SK-N-SH (cell line): Measurements from ENCODE around the gene RREB1. TPM values are rescaled to one million over a fixed set of nuclear protein-coding genes. Genes with fewer than 3 reads are reported as not detected.

Experiments
- CTCF ChIA-PET: fragments of 300-600, 350-600 bp; formaldehyde crosslinking; extraction: SDS; loops from one replicate; lab custom pipeline; 2021; lab: Yijun Ruan, JAX
- POLR2A ChIA-PET: fragments of 350-600 bp; sonication (Branson Sonifier 250); formaldehyde crosslinking; extraction: SDS; loops from one replicate; lab custom pipeline; 2020; ENCODE audit warnings: antibody characterized with exemption, inconsistent platforms; lab: Yijun Ruan, JAX
- DNase-seq: peaks from one replicate; pipeline ENCODE4 v3.0.0; 2012
- H2AFZ ChIP-seq: fragments of 200-600 bp; sonication (generic); 2 replicates; pipeline ENCODE4 v1.8.1; 2016; ENCODE audit warnings: antibody characterized with exemption, mild to moderate bottlenecking, low read depth
- H3F3A ChIP-seq: fragments of 200-600 bp; sonication (generic); replicated peaks from 2 replicates; pipeline ENCODE3; 2016; ENCODE audit warnings: antibody characterized with exemption, mild to moderate bottlenecking; ENCODE audit not compliant: insufficient read depth
- H3K27ac ChIP-seq, 2 experiments: fragments of 200-500 bp in 1 of 2; fragments of 200-600 bp in 1 of 2; sonication (Bioruptor generic) in 1 of 2; sonication (generic), shearing (Covaris generic) in 1 of 2; 2 replicates each; pipeline versions ENCODE4 v1.5.1 to v1.6.1; 2014 to 2016; ENCODE audit warnings: low read depth in 2 of 2, inconsistent platforms in 1 of 2, low read length in 1 of 2, mild to moderate bottlenecking in 1 of 2, mixed read lengths in 1 of 2
- H3K27me3 ChIP-seq: fragments of 200-600 bp; sonication (generic), shearing (Covaris generic); 2 replicates; pipeline ENCODE4 v1.6.1; 2016; ENCODE audit warnings: mixed run types; ENCODE audit not compliant: insufficient read depth
- H3K36me3 ChIP-seq, 2 experiments: fragments of 200-500 bp in 1 of 2; fragments of 200-600 bp in 1 of 2; sonication (Bioruptor generic) in 1 of 2; sonication (generic) in 1 of 2; replicated peaks in 1 of 2; 2 replicates each; pipeline versions ENCODE3 to v1.5.1; 2014 to 2016; ENCODE audit warnings: low read length in 1 of 2, mild to moderate bottlenecking in 1 of 2; ENCODE audit not compliant: insufficient read depth in 2 of 2, control insufficient read depth in 1 of 2
- H3K4me1 ChIP-seq, 2 experiments: fragments of 200-500 bp in 1 of 2; fragments of 200-600 bp in 1 of 2; sonication (Bioruptor generic) in 1 of 2; sonication (generic), shearing (Covaris generic) in 1 of 2; 2 replicates each; pipeline versions ENCODE4 v1.5.1 to v1.6.1; 2014 to 2016; ENCODE audit warnings: low read depth in 1 of 2, low read length in 1 of 2, mixed run types in 1 of 2; ENCODE audit not compliant: insufficient read depth in 2 of 2, control insufficient read depth in 1 of 2
- H3K4me2 ChIP-seq: fragments of 200-600 bp; sonication (generic), shearing (Covaris generic); 2 replicates; pipeline ENCODE4 v1.6.1; 2017; ENCODE audit warnings: mixed run types
- H3K4me3 ChIP-seq, 2 experiments: fragments of 200-500 bp in 1 of 2; fragments of 200-600 bp in 1 of 2; sonication (Bioruptor generic) in 1 of 2; sonication (generic), shearing (Covaris generic) in 1 of 2; 2 replicates each; pipeline versions ENCODE4 v1.5.1 to v1.8.1; 2014 to 2016; ENCODE audit warnings: low read depth in 2 of 2, inconsistent platforms in 1 of 2, low read length in 1 of 2, mild to moderate bottlenecking in 1 of 2, mixed read lengths in 1 of 2, moderate library complexity in 1 of 2
- H3K79me2 ChIP-seq: fragments of 200-600 bp; sonication (generic); 2 replicates; pipeline ENCODE4 v1.8.1; 2017; ENCODE audit warnings: mild to moderate bottlenecking; ENCODE audit not compliant: insufficient read depth
- H3K9ac ChIP-seq: fragments of 200-600 bp; sonication (generic); 2 replicates; pipeline ENCODE4 v1.6.1; 2017; ENCODE audit warnings: mixed run types
- H3K9me2 ChIP-seq: fragments of 200-600 bp; sonication (generic); 2 replicates; pipeline ENCODE4 v1.6.1; 2017; ENCODE audit warnings: mixed run types
- H3K9me3 ChIP-seq: fragments of 200-600 bp; sonication (generic); 2 replicates; pipeline ENCODE4 v1.6.1; 2017; ENCODE audit warnings: mixed run types, mild to moderate bottlenecking, moderate library complexity
- H4K20me1 ChIP-seq: fragments of 200-600 bp; sonication (generic); 2 replicates; pipeline ENCODE4 v1.6.1; 2017; ENCODE audit warnings: mild to moderate bottlenecking, mixed run types; ENCODE audit not compliant: insufficient read depth
- CHD2 ChIP-seq: fragments of 150-350 bp; IDR thresholded peaks from 2 replicates; pipeline ENCODE4 v1.6.1; 2018; ENCODE audit warnings: low read length; ENCODE audit not compliant: partially characterized antibody
- EP300 ChIP-seq, 2 experiments: IDR thresholded peaks; 2 replicates each; pipeline versions ENCODE4 v1.4.0 to v1.6.1; 2012; ENCODE audit warnings: borderline replicate concordance in 1 of 2, low read depth in 1 of 2, low read length in 1 of 2
- EZH2phosphoT487 ChIP-seq: fragments of 200-600 bp; sonication (generic); IDR thresholded peaks from 2 replicates; pipeline ENCODE4 v1.6.1; 2017; ENCODE audit warnings: low read depth, mixed run types, mild to moderate bottlenecking, antibody characterized with exemption, moderate library complexity, borderline replicate concordance
- FOXM1 ChIP-seq: IDR thresholded peaks from 2 replicates; pipeline ENCODE4 v1.4.0; 2012; ENCODE audit warnings: low read depth, mild to moderate bottlenecking
- GABPA ChIP-seq: IDR thresholded peaks from 2 replicates; pipeline ENCODE4 v1.4.0; 2012; ENCODE audit warnings: low read depth, mild to moderate bottlenecking
- MEF2A ChIP-seq: IDR thresholded peaks from 2 replicates; pipeline ENCODE4 v1.4.0; 2012; ENCODE audit warnings: low read depth, borderline replicate concordance
- NFIC ChIP-seq: IDR thresholded peaks from 2 replicates; pipeline ENCODE4 v1.4.0; 2012; ENCODE audit warnings: borderline replicate concordance
- NRF1 ChIP-seq: IDR thresholded peaks from 2 replicates; pipeline ENCODE4 v1.6.1; 2012; ENCODE audit warnings: low read depth, mild to moderate bottlenecking, low read length
- POLR2AphosphoS5 ChIP-seq: IDR thresholded peaks from 2 replicates; pipeline ENCODE4 v1.6.1; 2012; ENCODE audit warnings: low read depth, low read length
- RAD21 ChIP-seq: IDR thresholded peaks from 2 replicates; pipeline ENCODE4 v1.6.1; 2012; ENCODE audit warnings: mild to moderate bottlenecking, low read length
- RCOR1 ChIP-seq: fragments of 150-350 bp; IDR thresholded peaks from 2 replicates; pipeline ENCODE4 v1.6.1; 2017; ENCODE audit warnings: antibody characterized with exemption, low read length
- RFX5 ChIP-seq: IDR thresholded peaks from 2 replicates; pipeline ENCODE4 v1.6.1; 2012; ENCODE audit warnings: mild to moderate bottlenecking, improper control_type of control experiment, low read length
- SIN3A ChIP-seq: IDR thresholded peaks from 2 replicates; pipeline ENCODE4 v1.6.1; 2012; ENCODE audit warnings: low read depth, mild to moderate bottlenecking, low read length, moderate library complexity, borderline replicate concordance
- TAF1 ChIP-seq: IDR thresholded peaks from 2 replicates; pipeline ENCODE4 v1.6.1; 2012; ENCODE audit warnings: low read depth, mild to moderate bottlenecking, low read length, moderate library complexity, borderline replicate concordance
- WGBS: methylation state at CpG from one replicate; pipeline ENCODE4 v1.1.6; 2017; ENCODE audit warnings: low lambda C conversion rate; 5-methylcytosine and 5-hydroxymethylcytosine counted together
- polyA plus RNA-seq, 3 experiments: library from polyadenylated mRNA; depleted of rRNA; stranded (reverse); fragments of >200 nt; gene quantifications; 2 replicates each; pipeline ENCODE4 v1.2.3, GENCODE V29; 2012
- TF ChIP-seq, protein P1 (sequence below): IDR thresholded peaks from 2 replicates; pipeline ENCODE4 v1.4.0; 2012; ENCODE audit warnings: low read depth, borderline replicate concordance
- TF ChIP-seq, protein P2 (sequence below): fragments of 150-350 bp; IDR thresholded peaks from 2 replicates; pipeline ENCODE4 v1.6.1; 2016; ENCODE audit warnings: mild to moderate bottlenecking, low read depth, low read length
- TF ChIP-seq, protein P3 (sequence below): IDR thresholded peaks from 2 replicates; pipeline ENCODE4; 2012

RREB1 gene
- polyA plus RNA-seq, 1 of the 3 experiments (the other 2 are of a cell fraction) = 2.0 TPM

DNA sequence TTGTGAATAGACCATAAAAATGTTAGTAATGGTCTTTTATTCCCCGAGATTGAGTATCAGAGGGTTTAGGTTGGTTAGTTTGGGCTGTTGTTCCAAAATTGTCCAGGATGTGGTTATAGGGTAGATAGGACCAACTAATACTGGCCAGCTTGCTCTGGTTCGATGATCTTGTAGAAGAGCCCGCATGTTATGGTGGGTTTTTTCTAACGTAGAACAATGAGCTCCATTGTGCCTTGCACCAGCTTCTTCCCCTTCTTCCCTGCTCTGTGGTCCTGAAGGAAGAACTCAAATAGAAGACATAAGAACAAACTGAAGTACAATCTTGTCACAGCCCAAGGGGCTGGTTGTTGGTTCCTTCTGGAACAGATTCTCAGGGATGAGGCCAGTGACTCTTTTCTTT is 70.5 kb downstream of the RREB1 start:
- H4K20me1 ChIP-seq = peaks cover 11% of the 10 kb centered on the region
- no peak overlapping the region for H3K27ac ChIP-seq
- no peak overlapping the region for H3K9ac ChIP-seq
- H3K36me3 ChIP-seq = peaks cover 22 to 28% of the 10 kb centered on the region in 2 experiments
- H3K4me2 ChIP-seq = no peak overlapping the region
- no peak for DNase-seq
- CTCF ChIA-PET = no interaction called here
- no peak for TF ChIP-seq POLR2AphosphoS5
- TF ChIP-seq CHD2 = no peak
- TF ChIP-seq TAF1 = no peak
- TF ChIP-seq RCOR1 = no peak
- WGBS = 75% methylated on average over 4 of the region's 4 CpGs
- no peak overlapping the region for H3K4me3 ChIP-seq
- no peak overlapping the region for H2AFZ ChIP-seq
- POLR2A ChIA-PET = no interaction called here
- H3K9me2 ChIP-seq = no peaks in the 10 kb centered on the region
- H3K79me2 ChIP-seq = peaks cover 37% of the 10 kb centered on the region
- no peaks in the 10 kb centered on the region for H3K27me3 ChIP-seq
- H3F3A ChIP-seq = peaks cover 3% of the 10 kb centered on the region
- peaks cover 0 to 6% of the 10 kb centered on the region in 2 experiments; a peak in 1 of 4 replicates for H3K4me1 ChIP-seq
- no peaks in the 10 kb centered on the region for H3K9me3 ChIP-seq

DNA sequence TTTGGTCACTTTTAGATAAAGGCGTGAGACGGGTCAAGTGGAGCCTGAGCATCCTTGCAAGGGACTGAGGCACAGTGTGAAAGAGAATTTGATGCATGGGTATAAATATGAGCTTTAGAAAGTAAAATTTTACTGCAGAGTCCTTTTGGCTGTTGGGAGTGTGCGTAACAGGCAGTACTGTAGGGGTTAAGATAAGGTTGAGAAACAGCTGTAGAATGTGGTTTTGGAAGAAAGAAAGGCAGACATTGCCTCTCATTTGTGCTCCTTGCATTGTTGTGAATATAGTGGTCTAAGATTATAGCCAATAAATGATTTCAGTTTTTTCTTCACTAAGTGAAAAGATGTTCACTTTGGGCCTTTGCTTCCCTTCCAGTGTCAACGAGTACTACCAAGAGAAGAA is 73.0 kb downstream of the RREB1 start:
- TF ChIP-seq RCOR1 (no peak), GABPA (no peak), RFX5 (no peak), NFIC (no peak), FOXM1 (no peak), SIN3A (no peak), RAD21 (no peak), MEF2A (no peak), TAF1 (no peak), EZH2phosphoT487 (no peak), EP300 (IDR thresholded peaks at IDR 0.05; ENCODE audit: borderline replicate concordance in 1 of 2, low read depth in 1 of 2, low read length in 1 of 2) (no peak), NRF1 (no peak)
- TF ChIP-seq, protein P1, sequence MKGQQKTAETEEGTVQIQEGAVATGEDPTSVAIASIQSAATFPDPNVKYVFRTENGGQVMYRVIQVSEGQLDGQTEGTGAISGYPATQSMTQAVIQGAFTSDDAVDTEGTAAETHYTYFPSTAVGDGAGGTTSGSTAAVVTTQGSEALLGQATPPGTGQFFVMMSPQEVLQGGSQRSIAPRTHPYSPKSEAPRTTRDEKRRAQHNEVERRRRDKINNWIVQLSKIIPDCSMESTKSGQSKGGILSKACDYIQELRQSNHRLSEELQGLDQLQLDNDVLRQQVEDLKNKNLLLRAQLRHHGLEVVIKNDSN = no peak
- TF ChIP-seq, protein P2, sequence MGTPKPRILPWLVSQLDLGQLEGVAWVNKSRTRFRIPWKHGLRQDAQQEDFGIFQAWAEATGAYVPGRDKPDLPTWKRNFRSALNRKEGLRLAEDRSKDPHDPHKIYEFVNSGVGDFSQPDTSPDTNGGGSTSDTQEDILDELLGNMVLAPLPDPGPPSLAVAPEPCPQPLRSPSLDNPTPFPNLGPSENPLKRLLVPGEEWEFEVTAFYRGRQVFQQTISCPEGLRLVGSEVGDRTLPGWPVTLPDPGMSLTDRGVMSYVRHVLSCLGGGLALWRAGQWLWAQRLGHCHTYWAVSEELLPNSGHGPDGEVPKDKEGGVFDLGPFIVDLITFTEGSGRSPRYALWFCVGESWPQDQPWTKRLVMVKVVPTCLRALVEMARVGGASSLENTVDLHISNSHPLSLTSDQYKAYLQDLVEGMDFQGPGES = no peak
- TF ChIP-seq, protein P3, sequence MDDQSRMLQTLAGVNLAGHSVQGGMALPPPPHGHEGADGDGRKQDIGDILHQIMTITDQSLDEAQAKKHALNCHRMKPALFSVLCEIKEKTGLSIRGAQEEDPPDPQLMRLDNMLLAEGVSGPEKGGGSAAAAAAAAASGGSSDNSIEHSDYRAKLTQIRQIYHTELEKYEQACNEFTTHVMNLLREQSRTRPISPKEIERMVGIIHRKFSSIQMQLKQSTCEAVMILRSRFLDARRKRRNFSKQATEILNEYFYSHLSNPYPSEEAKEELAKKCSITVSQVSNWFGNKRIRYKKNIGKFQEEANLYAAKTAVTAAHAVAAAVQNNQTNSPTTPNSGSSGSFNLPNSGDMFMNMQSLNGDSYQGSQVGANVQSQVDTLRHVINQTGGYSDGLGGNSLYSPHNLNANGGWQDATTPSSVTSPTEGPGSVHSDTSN = no peak
- Histone ChIP-seq H3K4me1 (peaks cover 0 to 6% of the 10 kb centered on the region in 2 experiments; a peak in 1 of 4 replicates), H3K27me3 (no peaks in the 10 kb centered on the region), H3K9ac (no peak overlapping the region), H3K9me2 (no peaks in the 10 kb centered on the region), H3K4me2 (no peak overlapping the region), H3K9me3 (no peaks in the 10 kb centered on the region), H3K4me3 (no peak overlapping the region), H4K20me1 (peaks cover 4% of the 10 kb centered on the region; the same call in 1 of the 2 replicates), H2AFZ (no peak overlapping the region), H3K79me2 (peaks cover 37% of the 10 kb centered on the region), H3F3A (no peaks in the 10 kb centered on the region), H3K36me3 (peaks cover 23 to 33% of the 10 kb centered on the region in 2 experiments), H3K27ac (no peak overlapping the region)
- CTCF ChIA-PET = interaction anchor here (1.0 kb wide), 1 partner anchor 58 kb away, joined by 3 read pairs; no protein-coding TSS in a partner anchor
- POLR2A ChIA-PET = no interaction called here
- WGBS = 87% methylated on average over 4 of the region's 4 CpGs
- DNase-seq = no peak
